ENCODE measurements around the gene GINS2. TPM values are rescaled to one million over a fixed set of nuclear protein-coding genes. Genes with fewer than 3 reads are reported as not detected.

Gene GINS2
- total RNA-seq, 2 experiments from 2014 or later = 49.3 to 61.7 TPM

- Mint-ChIP-seq H3K4me1 (peaks cover 33% of the 10 kb centered on the region), H3K27ac (peak overlapping the region; percentile 69), H3K36me3 (peaks cover 43% of the 10 kb centered on the region), H3K27me3 (no peaks in the 10 kb centered on the region), H3K9me3 (ENCODE audit: low read depth) (no peaks in the 10 kb centered on the region), H3K4me3 (no peak overlapping the region)
- CTCF ChIA-PET = interaction anchor here (0.5 kb wide), 1 partner anchor 291 kb away, joined by 3 read pairs; no protein-coding TSS in a partner anchor
- ATAC-seq = no peak
- DNase-seq = no peak
Observed at GRCh38 chr16:85679870-85680269, 8.9 kb downstream of the GINS2 start.

GRCh38 chr16:85678821-85679220 is 9.9 kb downstream of the GINS2 start:
- Mint-ChIP-seq H3K4me3 (no peak overlapping the region), H3K4me1 (peaks cover 29% of the 10 kb centered on the region), H3K27ac (no peak overlapping the region), H3K36me3 (peaks cover 48% of the 10 kb centered on the region), H3K9me3 (ENCODE audit: low read depth) (no peaks in the 10 kb centered on the region), H3K27me3 (no peaks in the 10 kb centered on the region)
- ATAC-seq (no peak), DNase-seq (no peak)
- CTCF ChIA-PET = no interaction called here

DNA sequence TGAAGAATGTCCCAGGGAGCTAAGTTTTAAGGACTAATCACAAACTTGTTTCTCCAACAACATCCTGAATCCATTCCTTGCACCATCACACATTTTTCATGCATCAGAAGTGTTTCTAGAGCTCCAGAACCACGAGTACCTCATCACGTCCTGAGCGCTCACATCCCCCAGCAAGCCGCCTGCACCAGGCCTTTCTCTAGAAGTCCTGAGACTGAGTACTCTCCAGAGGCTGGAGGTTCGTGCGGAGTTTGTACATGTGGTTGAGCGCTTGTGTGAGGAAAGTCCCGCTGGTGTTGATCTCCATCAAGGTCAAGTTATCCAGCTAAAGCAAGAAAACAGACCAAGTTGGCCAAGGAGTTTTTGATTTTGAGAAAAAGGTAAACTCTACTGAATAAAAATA is 10.7 kb downstream of the GINS2 start:
- DNase-seq = no peak
- Mint-ChIP-seq H3K4me1 (peaks cover 27% of the 10 kb centered on the region), H3K4me3 (no peak overlapping the region), H3K27ac (no peak overlapping the region), H3K36me3 (peaks cover 42% of the 10 kb centered on the region), H3K27me3 (no peaks in the 10 kb centered on the region), H3K9me3 (ENCODE audit: low read depth) (no peaks in the 10 kb centered on the region)
- CTCF ChIA-PET = interaction anchor here (0.8 to 1.0 kb wide), 2 partner anchors 10 to 39 kb away, joined by 3 read pairs; no protein-coding TSS in a partner anchor
- ATAC-seq = no peak

DNA sequence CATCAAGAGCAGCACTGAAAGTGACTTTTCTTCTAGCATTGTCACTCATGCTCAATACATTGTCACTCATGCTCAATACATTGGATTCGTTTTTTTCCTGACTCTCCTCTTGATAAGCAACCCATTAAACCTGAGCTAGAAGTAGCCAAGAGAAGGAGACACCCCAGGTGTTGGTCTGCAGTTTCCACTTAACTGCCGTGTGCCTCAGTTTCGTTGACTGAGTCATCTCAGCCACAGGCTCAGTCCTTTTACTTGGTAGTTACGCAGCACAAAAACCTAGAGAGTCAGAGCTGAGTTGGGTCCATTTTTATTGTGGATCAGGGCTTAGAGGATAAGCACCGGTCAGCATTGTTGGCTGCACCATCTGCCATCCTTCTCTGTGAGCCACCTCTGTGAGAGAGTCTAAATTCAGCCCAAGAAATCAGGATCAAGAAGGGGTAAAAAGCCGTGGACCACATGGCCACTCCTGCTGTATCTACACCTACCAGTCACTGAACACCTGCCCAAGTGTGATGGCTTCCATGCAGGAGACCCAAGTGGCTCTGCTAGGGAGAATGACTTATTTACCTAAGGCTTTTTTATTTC is 11.3 kb downstream of the GINS2 start:
- H3K9me3 Mint-ChIP-seq (ENCODE audit: low read depth) = no peaks in the 10 kb centered on the region
- CTCF ChIA-PET = interaction anchor here (0.6 to 2.3 kb wide), 5 partner anchors 10 to 131 kb away, joined by 3 to 10 read pairs (median 3); no protein-coding TSS in a partner anchor
- DNase-seq = no peak
- peaks cover 27% of the 10 kb centered on the region for H3K4me1 Mint-ChIP-seq
- H3K27me3 Mint-ChIP-seq = no peaks in the 10 kb centered on the region
- H3K27ac Mint-ChIP-seq = peak overlapping the region; percentile 53
- no peak overlapping the region for H3K4me3 Mint-ChIP-seq
- H3K36me3 Mint-ChIP-seq = peaks cover 47% of the 10 kb centered on the region
- no peak for ATAC-seq

GRCh38 chr16:85676466-85676865 is 12.3 kb downstream of the GINS2 start:
- Mint-ChIP-seq H3K27ac (no peak overlapping the region), H3K9me3 (ENCODE audit: low read depth) (no peaks in the 10 kb centered on the region), H3K27me3 (no peaks in the 10 kb centered on the region), H3K4me3 (no peak overlapping the region), H3K4me1 (peaks cover 27% of the 10 kb centered on the region), H3K36me3 (peaks cover 52% of the 10 kb centered on the region)
- CTCF ChIA-PET = interaction anchor here (1.6 to 2.3 kb wide), 4 partner anchors 15 to 43 kb away, joined by 4 to 10 read pairs (median 4); no protein-coding TSS in a partner anchor
- DNase-seq (no peak), ATAC-seq (no peak)

GRCh38 chr16:85675251-85675874 is 13.4 kb downstream of the GINS2 start:
- Mint-ChIP-seq H3K4me3 (no peak overlapping the region), H3K4me1 (peaks cover 18% of the 10 kb centered on the region), H3K27ac (peak overlapping the region; percentile 53), H3K9me3 (ENCODE audit: low read depth) (no peaks in the 10 kb centered on the region), H3K27me3 (no peaks in the 10 kb centered on the region), H3K36me3 (peaks cover 46% of the 10 kb centered on the region)
- DNase-seq (no peak), ATAC-seq (peak; percentile 24)
- CTCF ChIA-PET = interaction anchor here (1.0 to 2.3 kb wide), 7 partner anchors 8 to 259 kb away, joined by 4 to 10 read pairs (median 4); no protein-coding TSS in a partner anchor

DNA sequence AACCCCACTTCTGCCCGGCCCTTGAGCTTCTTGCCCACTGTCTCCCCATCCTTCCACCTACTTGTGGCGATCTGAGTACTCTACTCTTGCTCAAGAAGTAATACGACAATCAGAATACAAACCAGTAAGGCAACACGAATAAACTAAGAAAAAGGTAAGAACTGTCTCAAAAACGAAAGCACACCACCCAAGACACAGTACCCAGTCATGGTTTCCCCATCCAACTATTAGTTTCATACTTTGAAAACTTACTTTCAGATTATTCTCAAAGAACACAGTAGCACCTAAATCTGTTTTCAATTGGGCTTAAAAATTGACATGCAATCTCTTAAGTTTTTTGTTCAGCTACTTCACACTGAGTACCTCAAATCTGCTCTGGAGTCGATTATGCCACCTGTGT is 13.9 kb downstream of the GINS2 start:
- CTCF ChIA-PET = interaction anchor here (1.0 to 1.9 kb wide), 4 partner anchors 9 to 259 kb away, joined by 4 to 7 read pairs (median 4); no protein-coding TSS in a partner anchor
- Mint-ChIP-seq H3K4me3 (no peak overlapping the region), H3K36me3 (peaks cover 47% of the 10 kb centered on the region), H3K27me3 (no peaks in the 10 kb centered on the region), H3K4me1 (peaks cover 15% of the 10 kb centered on the region), H3K9me3 (ENCODE audit: low read depth) (no peaks in the 10 kb centered on the region), H3K27ac (peak overlapping the region; percentile 53)
- ATAC-seq = no peak
- DNase-seq = no peak

GRCh38 chr16:85674418-85674755 is 14.4 kb downstream of the GINS2 start:
- peaks cover 12% of the 10 kb centered on the region for H3K4me1 Mint-ChIP-seq
- CTCF ChIA-PET = interaction anchor here (1.4 to 1.7 kb wide), 3 partner anchors 15 to 258 kb away, joined by 4 to 7 read pairs (median 4); no protein-coding TSS in a partner anchor
- H3K36me3 Mint-ChIP-seq = peaks cover 48% of the 10 kb centered on the region
- DNase-seq (no peak), ATAC-seq (no peak)
- no peaks in the 10 kb centered on the region for H3K27me3 Mint-ChIP-seq
- no peaks in the 10 kb centered on the region for H3K9me3 Mint-ChIP-seq (ENCODE audit: low read depth)
- H3K27ac Mint-ChIP-seq = no peak overlapping the region
- no peak overlapping the region for H3K4me3 Mint-ChIP-seq

DNA sequence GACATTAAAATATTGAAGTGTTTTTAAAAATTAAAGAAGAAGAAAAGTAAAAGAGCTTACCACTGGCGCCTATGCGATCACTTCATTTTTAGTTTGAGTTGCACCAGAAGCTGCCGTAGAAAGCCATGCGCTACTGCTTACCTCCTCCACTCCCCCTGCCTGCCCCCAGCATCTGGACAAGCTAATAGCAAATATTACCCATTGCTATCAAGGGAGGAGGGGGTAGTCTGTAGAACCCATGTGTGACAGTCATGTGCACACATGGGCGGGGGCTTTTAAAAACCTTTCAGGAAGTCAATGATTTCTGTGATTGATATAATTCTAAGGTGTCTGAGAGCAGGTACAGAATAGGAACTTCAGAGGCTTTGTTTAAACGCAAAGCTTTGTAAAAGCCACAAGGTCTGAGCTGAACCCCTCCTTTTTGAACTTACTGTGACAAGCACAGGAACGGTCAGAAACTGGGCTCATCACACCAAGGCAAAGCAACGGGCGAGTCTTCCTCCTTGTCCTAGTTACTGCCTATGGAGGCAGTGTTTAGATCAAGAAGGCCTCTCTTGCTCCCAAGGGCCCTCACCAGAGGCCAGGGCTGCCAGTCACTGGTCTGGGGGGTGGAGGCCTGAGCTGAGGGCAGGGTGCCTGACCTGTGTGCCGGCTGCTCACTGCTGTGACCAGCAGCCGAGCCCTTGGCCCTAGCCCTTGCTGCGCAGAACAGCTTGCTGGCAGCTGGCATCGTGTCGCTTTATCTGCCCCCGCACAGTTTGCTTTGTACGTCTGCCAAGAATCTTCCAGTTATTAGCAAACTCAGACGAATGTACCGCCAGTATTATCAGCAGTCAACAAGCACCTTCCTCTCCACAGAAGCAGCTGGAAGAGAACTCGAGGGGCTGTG is 15.0 kb downstream of the GINS2 start:
- Mint-ChIP-seq H3K4me3 (no peak overlapping the region), H3K27ac (no peak overlapping the region), H3K4me1 (peaks cover 12% of the 10 kb centered on the region), H3K36me3 (peaks cover 45% of the 10 kb centered on the region), H3K27me3 (no peaks in the 10 kb centered on the region), H3K9me3 (ENCODE audit: low read depth) (no peaks in the 10 kb centered on the region)
- ATAC-seq (no peak), DNase-seq (no peak)
- CTCF ChIA-PET = interaction anchor here (1.2 to 1.7 kb wide), 5 partner anchors 13 to 258 kb away, joined by 3 to 6 read pairs (median 4); no protein-coding TSS in a partner anchor

DNA sequence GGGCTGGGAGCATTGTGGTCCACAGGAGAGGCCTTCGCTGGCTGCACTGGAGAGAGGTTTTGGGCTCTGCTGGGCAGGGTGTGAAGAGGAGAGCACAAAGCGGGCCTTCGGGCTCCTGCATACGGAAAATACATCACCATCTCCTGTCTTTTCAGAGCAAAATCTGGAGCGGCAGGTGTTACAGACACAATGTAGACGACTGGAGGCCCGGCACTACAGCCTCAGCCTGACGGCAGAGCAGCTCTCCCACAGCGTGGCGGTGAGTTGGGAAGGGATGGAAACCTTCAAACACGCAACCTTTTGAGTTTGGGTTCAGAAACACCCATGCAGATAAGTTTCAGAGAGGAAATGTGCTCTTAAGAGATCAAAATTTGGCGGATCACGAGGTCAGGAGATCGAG is 17.9 kb downstream of the GINS2 start:
- ATAC-seq (no peak), DNase-seq (no peak)
- no peak overlapping the region for H3K4me3 Mint-ChIP-seq
- no peaks in the 10 kb centered on the region for H3K27me3 Mint-ChIP-seq
- H3K4me1 Mint-ChIP-seq = peaks cover 2% of the 10 kb centered on the region
- no peak overlapping the region for H3K27ac Mint-ChIP-seq
- H3K9me3 Mint-ChIP-seq (ENCODE audit: low read depth) = no peaks in the 10 kb centered on the region
- CTCF ChIA-PET = no interaction called here
- H3K36me3 Mint-ChIP-seq = peaks cover 51% of the 10 kb centered on the region

GRCh38 chr16:85668676-85669424 is 19.9 kb downstream of the GINS2 start:
- no peaks in the 10 kb centered on the region for H3K9me3 Mint-ChIP-seq (ENCODE audit: low read depth)
- H3K4me1 Mint-ChIP-seq = no peaks in the 10 kb centered on the region
- H3K27me3 Mint-ChIP-seq = no peaks in the 10 kb centered on the region
- ATAC-seq (no peak), DNase-seq (no peak)
- peaks cover 50% of the 10 kb centered on the region for H3K36me3 Mint-ChIP-seq
- H3K4me3 Mint-ChIP-seq = no peak overlapping the region
- CTCF ChIA-PET = no interaction called here
- H3K27ac Mint-ChIP-seq = no peak overlapping the region

- Mint-ChIP-seq H3K4me3 (no peak overlapping the region), H3K9me3 (ENCODE audit: low read depth) (no peaks in the 10 kb centered on the region), H3K27ac (no peak overlapping the region), H3K27me3 (no peaks in the 10 kb centered on the region), H3K4me1 (no peaks in the 10 kb centered on the region), H3K36me3 (peaks cover 53% of the 10 kb centered on the region)
- ATAC-seq (no peak), DNase-seq (no peak)
- CTCF ChIA-PET = no interaction called here
Observed at GRCh38 chr16:85667841-85668413, 20.8 kb downstream of the GINS2 start.

Data from activated CD8-positive, alpha-beta memory T cell treated with anti-CD3 and anti-CD28 coated beads, Interleukin-2, amount 10 ng/mL, durations not matched to agents 7 days and 5 days (primary cell).